Fibroblast of lung (primary cell): ENCODE results near the gene ILF2. TPM values are rescaled to one million over a fixed set of nuclear protein-coding genes. Genes with fewer than 3 reads are reported as not detected.

Source experiments
- DNase-seq, 2 donors: peaks; one replicate each; pipeline versions ENCODE4 v3.0.0 to v3.0.0-alpha.2; 2010; ENCODE audit warnings: low read depth in 2 of 2
- H2AFZ ChIP-seq: 2 replicates; pipeline ENCODE4 v1.5.1; 2012; ENCODE audit warnings: low read length, control low read depth, inconsistent platforms
- H3K27ac ChIP-seq: 2 replicates; pipeline ENCODE4 v1.5.1; 2011; ENCODE audit warnings: low read length, control low read depth; ENCODE audit not compliant: insufficient read depth
- H3K27me3 ChIP-seq: 2 replicates; pipeline ENCODE4 v1.5.1; 2011; ENCODE audit warnings: mild to moderate bottlenecking, low read length; ENCODE audit not compliant: control insufficient read depth, insufficient read depth
- H3K36me3 ChIP-seq: 2 replicates; pipeline ENCODE4 v1.5.1; 2011; ENCODE audit warnings: low read length; ENCODE audit not compliant: control insufficient read depth, insufficient read depth
- H3K4me1 ChIP-seq: 2 replicates; pipeline ENCODE4 v1.5.1; 2011; ENCODE audit warnings: low read length; ENCODE audit not compliant: control insufficient read depth, insufficient read depth; ENCODE audit errors: extremely low read depth
- H3K4me2 ChIP-seq: 2 replicates; pipeline ENCODE4 v1.5.1; 2011; ENCODE audit warnings: low read length, control low read depth; ENCODE audit not compliant: insufficient read depth; ENCODE audit errors: extremely low read depth
- H3K4me3 ChIP-seq, 4 experiments: fragments of 200-600 bp in 1 of 4; sonication (generic) in 1 of 4; replicated peaks in 1 of 4; 2 replicates each; pipeline ENCODE4 v1.5.1; 2011 to 2016; ENCODE audit warnings: low read length in 4 of 4, low read depth in 3 of 4, mild to moderate bottlenecking in 3 of 4, control low read depth in 2 of 4, inconsistent platforms in 1 of 4, mixed read lengths in 1 of 4; ENCODE audit not compliant: insufficient read depth in 1 of 4; ENCODE audit errors: control extremely low read depth in 1 of 4
- H3K79me2 ChIP-seq: 2 replicates; pipeline ENCODE4 v1.5.1; 2012; ENCODE audit warnings: mild to moderate bottlenecking, low read length, inconsistent platforms; ENCODE audit not compliant: control insufficient read depth, insufficient read depth
- H3K9ac ChIP-seq: 2 replicates; pipeline ENCODE4 v1.5.1; 2011; ENCODE audit warnings: mild to moderate bottlenecking, low read length, control low read depth; ENCODE audit not compliant: insufficient read depth
- H3K9me3 ChIP-seq: 2 replicates; pipeline ENCODE4 v1.5.1; 2012; ENCODE audit warnings: low read depth, low read length; ENCODE audit not compliant: control insufficient read depth, insufficient read depth
- H4K20me1 ChIP-seq: 2 replicates; pipeline ENCODE4 v1.5.1; 2011; ENCODE audit warnings: low read length; ENCODE audit not compliant: control insufficient read depth, insufficient read depth; ENCODE audit errors: extremely low read depth
- CTCF ChIP-seq, 2 donors: IDR thresholded peaks in 1 of 2; conservative IDR thresholded peaks in 1 of 2; 1 replicate in 1 of 2; 2 replicates in 1 of 2; pipeline ENCODE4 v1.5.1; 2011 to 2012; ENCODE audit warnings: low read length in 2 of 2, control low read depth in 1 of 2, inconsistent platforms in 1 of 2, low read depth in 1 of 2, mild to moderate bottlenecking in 1 of 2
- EZH2 ChIP-seq: IDR thresholded peaks from 2 replicates; pipeline ENCODE4 v1.5.1; 2012; ENCODE audit warnings: low read length, control low read depth, mild to moderate bottlenecking; ENCODE audit errors: missing control alignments
- polyA plus RNA-seq, 2 donors: library from polyadenylated mRNA; depleted of rRNA in 1 of 2; stranded (reverse) in 1 of 2; unstranded in 1 of 2; fragments of >200 nt; gene quantifications; 2 replicates each; pipeline ENCODE4 v1.2.1, GENCODE V29; 2011 to 2012; ENCODE audit warnings: missing spikeins in 1 of 2
- total RNA-seq: library from RNA; depleted of rRNA; stranded (reverse); fragments of >200 nt; gene quantifications from 2 replicates; pipeline ENCODE4 v1.2.1, GENCODE V29; 2014

ILF2 gene
- total and polyA plus RNA-seq, 2 donors (not counting 1 experiment from before 2014, with no cell fraction given), result 135 to 235 TPM

DNA sequence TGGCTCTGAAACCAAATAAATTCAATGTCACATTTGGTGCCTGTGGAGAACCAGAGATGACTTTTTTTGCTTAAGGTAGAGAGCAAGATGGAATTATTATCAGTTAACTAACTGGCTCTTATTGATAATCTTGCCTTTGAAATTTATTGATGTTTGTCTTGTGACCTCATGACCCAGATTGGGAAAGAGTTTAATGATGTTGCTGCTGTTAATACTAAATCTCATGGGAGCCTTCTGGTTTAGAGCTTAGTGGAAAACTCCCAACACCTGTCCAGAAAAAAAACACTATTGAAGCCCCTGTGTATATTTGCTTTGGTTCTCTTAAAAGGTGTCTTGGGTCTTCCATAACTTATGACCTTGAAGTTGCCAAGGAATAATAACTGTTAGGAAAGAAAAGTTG, 27.0 kb downstream of the ILF2 start:
- H3K4me3 ChIP-seq, result no peak overlapping the region
- H3K9ac ChIP-seq, result no peak overlapping the region
- peaks cover 3% of the 10 kb centered on the region for H3K79me2 ChIP-seq
- no peak overlapping the region for H2AFZ ChIP-seq
- H3K27ac ChIP-seq, result no peak overlapping the region
- H3K4me2 ChIP-seq, result no peak overlapping the region
- H3K36me3 ChIP-seq, result peaks cover 18% of the 10 kb centered on the region
- no peak for DNase-seq
- H3K9me3 ChIP-seq, result no peaks in the 10 kb centered on the region
- TF ChIP-seq CTCF (conservative IDR thresholded peaks at IDR 0.05 in 1 of 2, IDR thresholded peaks at IDR 0.05 in 1 of 2; ENCODE audit: low read depth in 1 of 2, low read length in 2 of 2) (no peak), EZH2 (no peak)
- H3K27me3 ChIP-seq, result no peaks in the 10 kb centered on the region
- H4K20me1 ChIP-seq, result no peaks in the 10 kb centered on the region
- H3K4me1 ChIP-seq, result no peaks in the 10 kb centered on the region

DNA sequence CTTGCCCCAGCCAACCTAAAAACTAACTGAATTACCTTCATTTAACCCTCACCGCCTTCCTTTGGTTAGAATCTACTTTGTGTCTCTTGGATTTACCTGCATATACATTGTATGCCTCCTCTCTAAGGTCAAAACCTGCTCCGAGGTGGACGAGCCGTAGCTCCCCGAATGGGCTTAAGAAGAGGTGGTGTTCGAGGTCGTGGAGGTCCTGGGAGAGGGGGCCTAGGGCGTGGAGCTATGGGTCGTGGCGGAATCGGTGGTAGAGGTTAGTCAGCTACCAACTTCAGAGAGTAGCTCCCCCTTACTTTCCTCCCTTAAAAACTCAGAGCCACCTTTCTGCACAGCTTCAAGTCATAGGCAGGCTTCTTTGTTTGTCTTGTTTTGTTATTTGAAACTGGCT, 27.7 kb downstream of the ILF2 start:
- no peak overlapping the region for H3K4me2 ChIP-seq
- H3K27ac ChIP-seq, result no peak overlapping the region
- H2AFZ ChIP-seq, result no peak overlapping the region
- H3K79me2 ChIP-seq, result peaks cover 3% of the 10 kb centered on the region
- H3K4me3 ChIP-seq, result no peak overlapping the region
- DNase-seq, result no peak
- peaks cover 21% of the 10 kb centered on the region for H3K36me3 ChIP-seq
- H3K9me3 ChIP-seq, result no peaks in the 10 kb centered on the region
- H3K27me3 ChIP-seq, result no peaks in the 10 kb centered on the region
- H3K9ac ChIP-seq, result no peak overlapping the region
- H4K20me1 ChIP-seq, result no peaks in the 10 kb centered on the region
- no peaks in the 10 kb centered on the region for H3K4me1 ChIP-seq
- no peak for TF ChIP-seq EZH2

DNA sequence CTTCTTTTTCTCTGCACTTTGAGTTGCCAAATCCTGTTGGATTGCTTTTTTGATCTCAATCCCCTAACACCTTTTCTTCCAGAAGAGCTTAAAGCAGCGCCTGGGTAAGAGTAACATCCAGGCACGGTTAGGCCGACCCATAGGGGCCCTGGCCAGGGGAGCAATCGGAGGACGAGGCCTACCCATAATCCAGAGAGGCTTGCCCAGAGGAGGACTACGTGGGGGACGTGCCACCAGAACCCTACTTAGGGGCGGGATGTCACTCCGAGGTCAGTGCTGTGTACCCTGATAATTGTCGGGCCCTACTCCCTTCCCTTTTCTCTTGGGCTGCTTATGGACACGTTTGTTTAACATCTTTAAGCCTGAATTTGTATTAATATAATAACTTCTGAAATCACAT, 28.6 kb downstream of the ILF2 start:
- Histone ChIP-seq H2AFZ (no peak overlapping the region), H3K9ac (no peak overlapping the region), H4K20me1 (no peaks in the 10 kb centered on the region), H3K4me1 (no peaks in the 10 kb centered on the region), H3K4me2 (no peak overlapping the region), H3K36me3 (peaks cover 25% of the 10 kb centered on the region), H3K9me3 (no peaks in the 10 kb centered on the region), H3K4me3 (no peak overlapping the region), H3K27me3 (no peaks in the 10 kb centered on the region), H3K27ac (no peak overlapping the region), H3K79me2 (peaks cover 8% of the 10 kb centered on the region)
- no peak for DNase-seq
- TF ChIP-seq EZH2 (no peak), CTCF (conservative IDR thresholded peaks at IDR 0.05 in 1 of 2, IDR thresholded peaks at IDR 0.05 in 1 of 2; ENCODE audit: low read depth in 1 of 2, low read length in 2 of 2) (no peak)
